SIG-M5 treated with dmso at 0.1 percent for 504 hours (cell line): ENCODE measurements around the gene SH3PXD2A.

Source experiments
- DNase-seq: peaks from one replicate; lab custom pipeline; 2025; ENCODE audit not compliant: unreplicated experiment; lab: John Stamatoyannopoulos, UW

Gene SH3PXD2A

GRCh38 chr10:103835096-103836050 lies 20.0 kb downstream of the SH3PXD2A start:
- no peak for DNase-seq

DNA sequence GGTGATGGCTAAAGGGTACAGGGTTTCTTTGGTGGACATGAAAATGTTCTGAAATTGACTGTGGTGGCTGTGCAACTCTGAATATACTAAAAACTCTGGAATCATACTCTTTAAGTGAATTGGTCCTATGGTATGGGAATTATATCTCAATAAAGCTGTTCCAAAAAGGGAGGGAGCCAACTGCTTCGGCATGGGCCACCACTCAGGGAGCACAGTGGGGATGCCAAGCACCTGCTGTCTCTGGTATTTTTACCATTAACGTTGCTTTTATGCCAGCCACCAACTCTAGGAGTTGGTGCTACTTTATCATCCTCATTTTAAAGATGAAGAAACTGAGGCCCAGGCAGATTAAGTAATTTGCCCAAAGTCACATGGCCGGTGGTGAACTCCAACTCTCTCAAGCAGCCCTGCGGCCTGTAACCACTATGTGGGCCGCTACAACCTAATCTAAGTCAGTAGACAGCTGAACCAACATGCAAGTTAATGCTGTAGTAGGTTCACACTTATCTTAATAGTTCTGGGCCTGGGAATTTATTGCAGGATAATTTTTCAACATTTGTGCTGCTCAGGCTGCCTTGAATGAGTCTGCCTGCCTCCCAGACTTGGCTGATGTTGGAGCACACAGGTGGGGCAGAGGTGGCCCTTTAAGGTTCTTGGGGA lies 20.8 kb downstream of the SH3PXD2A start:
- no peak for DNase-seq

DNA sequence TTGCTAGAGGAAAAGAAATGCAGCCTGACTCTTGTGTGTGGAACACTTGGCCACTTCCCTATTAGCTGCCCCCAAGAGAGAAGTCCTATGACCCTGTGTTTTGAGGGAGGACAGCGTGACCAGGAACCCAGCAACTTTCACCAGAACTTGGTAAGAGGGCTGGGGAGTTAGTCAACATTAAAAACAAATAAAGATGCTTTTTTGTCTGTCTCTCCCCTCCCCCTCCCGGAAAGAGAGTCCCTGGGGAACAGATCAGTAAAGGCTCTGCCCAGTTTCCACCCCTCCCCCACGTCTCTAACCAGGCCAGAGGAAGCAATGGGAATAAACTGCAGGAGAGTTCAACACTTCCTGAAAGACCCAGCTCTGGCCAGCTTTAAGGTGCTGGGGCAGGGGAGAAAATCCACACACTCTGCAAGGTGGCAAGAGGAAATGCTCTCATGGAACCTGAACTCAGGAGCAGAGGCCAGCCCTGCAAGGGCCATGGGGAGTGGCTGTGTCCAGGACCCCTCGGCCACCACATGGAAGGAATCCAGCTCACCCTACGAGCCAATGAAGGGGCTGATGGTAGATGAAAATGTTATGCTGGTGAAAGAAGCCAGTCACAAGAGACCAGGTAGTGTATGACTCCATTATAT lies 21.5 kb downstream of the SH3PXD2A start:
- no peak for DNase-seq

- DNase-seq = no peak
These were observed 22.6 kb downstream of the SH3PXD2A start for GRCh38 chr10:103832806-103833205.

DNA sequence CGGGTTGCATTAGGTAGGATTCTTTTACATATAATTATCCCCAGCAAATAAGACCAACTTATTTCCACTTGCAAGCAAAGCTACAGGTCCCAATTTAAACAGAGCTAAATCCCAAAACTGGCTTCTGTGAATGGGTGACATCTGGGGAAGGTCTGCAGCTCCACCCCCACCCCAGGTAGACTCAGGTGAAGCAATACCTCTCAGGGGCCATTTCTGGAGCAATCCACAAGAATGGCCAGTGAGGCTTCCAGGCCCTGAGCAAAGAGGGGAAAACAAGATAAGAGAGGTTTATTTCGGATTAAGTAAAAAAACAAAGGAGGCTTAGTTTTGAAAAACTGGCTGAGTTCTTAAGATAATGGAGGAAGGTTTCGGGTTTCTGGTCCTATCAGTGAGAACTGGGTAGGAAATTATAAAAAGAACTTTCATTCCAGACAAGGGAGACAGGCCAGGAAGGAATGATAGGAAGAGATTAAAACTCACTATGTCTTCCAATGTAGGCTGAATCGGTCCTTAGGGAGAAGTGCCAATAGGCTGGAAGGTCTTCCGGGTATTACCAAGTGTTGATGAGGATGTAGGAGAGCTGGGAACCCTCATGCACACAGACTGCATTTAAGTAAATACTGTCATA lies 25.4 kb downstream of the SH3PXD2A start:
- DNase-seq = no peak

- DNase-seq = no peak
These were observed 26.1 kb downstream of the SH3PXD2A start for GRCh38 chr10:103829278-103829677.

- no peak for DNase-seq
These were observed 26.7 kb downstream of the SH3PXD2A start for GRCh38 chr10:103828587-103829197.

GRCh38 chr10:103828107-103828506 lies 27.3 kb downstream of the SH3PXD2A start:
- no peak for DNase-seq

DNA sequence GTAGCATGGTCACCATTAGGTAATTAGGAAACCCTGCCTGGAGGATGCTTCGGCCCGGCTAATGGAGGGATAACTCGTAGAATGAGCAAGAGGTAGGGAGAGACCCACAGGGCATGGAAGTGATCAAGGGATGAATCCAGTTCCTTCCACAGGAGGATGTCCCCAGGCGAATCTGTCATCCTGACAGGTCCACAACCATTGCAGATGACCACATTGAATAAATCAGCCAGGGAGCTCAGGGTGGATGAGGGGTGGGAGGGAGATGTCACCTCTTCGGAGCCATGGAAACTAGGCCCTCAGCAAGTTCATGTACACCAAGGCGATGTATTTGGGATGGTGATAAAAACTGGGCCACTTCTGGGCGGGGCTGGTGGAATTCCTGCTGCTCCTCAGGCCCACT lies 28.5 kb downstream of the SH3PXD2A start:
- no peak for DNase-seq

- DNase-seq = no peak
These were observed 31.1 kb downstream of the SH3PXD2A start for GRCh38 chr10:103824281-103824680.

DNA sequence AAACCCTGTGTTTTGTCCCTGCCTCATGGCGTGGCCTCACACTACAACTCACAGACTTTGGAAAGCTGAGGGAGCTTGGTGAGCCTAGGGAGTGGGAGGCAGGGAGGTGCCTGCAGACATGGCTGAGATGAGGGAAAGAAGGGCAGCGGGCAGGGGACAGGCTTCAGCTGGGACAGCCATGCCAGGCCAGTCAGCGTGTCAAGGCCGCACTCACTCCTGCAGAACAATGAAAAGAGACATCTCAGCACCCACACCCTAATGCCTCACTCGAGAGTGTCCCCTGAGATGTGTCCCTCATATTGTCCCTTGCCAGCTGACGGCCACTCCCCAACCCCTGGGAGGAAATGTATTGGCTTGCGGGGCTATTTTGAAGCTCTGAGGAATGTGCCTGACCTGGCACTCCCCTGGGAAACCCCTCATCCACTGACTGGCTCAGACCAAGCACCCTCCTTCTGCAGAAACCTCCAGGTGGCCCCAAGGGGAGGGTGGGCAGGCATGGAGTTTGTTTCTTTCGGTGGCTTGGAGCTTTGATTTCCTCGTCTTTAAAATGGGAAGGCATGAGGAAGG lies 31.6 kb downstream of the SH3PXD2A start:
- no peak for DNase-seq

DNA sequence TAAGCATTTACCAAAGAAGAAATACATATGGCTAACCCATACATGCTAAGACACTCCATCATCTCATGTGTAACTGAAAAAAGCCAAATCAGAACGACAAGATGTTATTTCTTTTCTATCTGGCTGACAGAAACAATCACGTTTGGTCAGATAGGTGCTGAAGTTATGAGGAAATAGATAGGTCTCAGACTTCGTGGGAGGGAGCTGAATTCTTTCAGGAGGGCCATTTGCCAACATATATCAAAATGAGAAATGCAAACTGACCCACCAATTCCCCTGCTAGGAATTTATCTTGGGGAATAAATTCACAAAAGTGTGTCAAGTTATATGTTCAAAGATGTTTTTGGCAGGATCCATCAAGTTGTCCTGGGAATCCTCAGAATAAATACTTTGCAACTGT lies 32.6 kb downstream of the SH3PXD2A start:
- DNase-seq = no peak

- no peak for DNase-seq
These were observed 33.2 kb downstream of the SH3PXD2A start for GRCh38 chr10:103822107-103822716.

- DNase-seq = no peak
These were observed 35.0 kb downstream of the SH3PXD2A start for GRCh38 chr10:103820101-103821062.

DNA sequence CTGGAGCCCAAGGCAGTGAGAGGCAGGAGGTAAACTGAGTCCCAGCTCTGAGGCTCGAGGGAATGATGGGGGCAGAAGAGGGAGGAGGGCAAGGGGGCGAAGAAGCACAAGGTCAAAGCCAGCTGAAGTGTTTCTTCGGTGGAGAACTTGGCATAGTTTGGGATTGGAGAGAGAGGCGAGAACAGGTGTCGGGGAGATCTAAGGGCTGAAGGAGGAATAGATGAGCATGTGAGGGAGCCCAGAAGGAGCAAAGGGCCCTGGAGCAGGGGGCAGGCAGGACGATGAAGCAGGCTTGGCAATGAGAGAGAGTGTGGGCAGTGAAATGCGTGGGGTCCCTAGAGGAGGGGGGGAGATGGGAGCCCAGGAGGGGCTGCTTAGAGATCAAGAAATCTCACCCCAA lies 35.9 kb downstream of the SH3PXD2A start:
- DNase-seq = no peak

- DNase-seq = no peak
These were observed 36.5 kb downstream of the SH3PXD2A start for GRCh38 chr10:103818765-103819374.

GRCh38 chr10:103818105-103818504 lies 37.3 kb downstream of the SH3PXD2A start:
- DNase-seq = no peak

DNA sequence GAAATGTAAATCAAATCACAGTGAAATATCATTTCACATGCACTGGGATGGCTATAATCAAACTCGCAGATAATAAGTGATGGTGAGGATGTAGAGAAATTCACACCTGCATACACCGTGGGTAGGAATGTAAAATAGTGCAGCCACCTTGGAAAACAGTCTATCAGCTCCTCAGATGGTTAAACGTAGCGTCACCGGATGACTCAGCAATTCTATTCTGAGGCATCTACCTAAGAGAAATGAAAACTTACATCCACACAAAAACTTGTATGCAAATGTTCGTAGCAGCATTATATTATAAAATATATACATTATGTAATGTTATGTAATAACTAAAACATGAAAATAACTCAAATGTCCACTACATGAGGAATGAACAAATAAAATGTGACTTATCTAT lies 38.9 kb downstream of the SH3PXD2A start:
- no peak for DNase-seq
